H9 (cell line): ENCODE data around the gene BACH1. TPM values are rescaled to one million over a fixed set of nuclear protein-coding genes. Genes with fewer than 3 reads are reported as not detected.

Experiments used
- DNase-seq: peaks from one replicate; pipeline ENCODE4 v3.0.0-alpha.2; 2017
- H2AFZ ChIP-seq: one replicate; pipeline ENCODE4 v1.6.1; 2013; ENCODE audit warnings: mild to moderate bottlenecking, low read length, control low read depth, moderate library complexity
- H2AK5ac ChIP-seq: 2 replicates; pipeline ENCODE4 v1.6.1; 2013; ENCODE audit warnings: low read length, control low read depth, mixed read lengths; ENCODE audit not compliant: insufficient read length
- H2BK120ac ChIP-seq: one replicate; pipeline ENCODE4 v1.6.1; 2013; ENCODE audit warnings: low read depth, mild to moderate bottlenecking, low read length, control low read depth, inconsistent platforms; ENCODE audit not compliant: poor library complexity, severe bottlenecking
- H2BK12ac ChIP-seq: 2 replicates; pipeline ENCODE4 v1.6.1; 2013; ENCODE audit warnings: low read length, control low read depth, mixed read lengths, low read depth; ENCODE audit not compliant: insufficient read length
- H2BK15ac ChIP-seq: 2 replicates; pipeline ENCODE4 v1.6.1; 2013; ENCODE audit warnings: low read depth, low read length, control low read depth
- H2BK20ac ChIP-seq: one replicate; pipeline ENCODE4 v1.6.1; 2013; ENCODE audit warnings: low read depth, mild to moderate bottlenecking, low read length, control low read depth, inconsistent platforms; ENCODE audit not compliant: poor library complexity, severe bottlenecking
- H2BK5ac ChIP-seq: 2 replicates; pipeline ENCODE4 v1.6.1; 2013; ENCODE audit warnings: low read length, control low read depth, mixed read lengths; ENCODE audit not compliant: insufficient read length
- H3K14ac ChIP-seq: 2 replicates; pipeline ENCODE4 v1.6.1; 2013; ENCODE audit warnings: low read length, control low read depth; ENCODE audit not compliant: insufficient read depth
- H3K18ac ChIP-seq: 2 replicates; pipeline ENCODE4 v1.6.1; 2013; ENCODE audit warnings: low read depth, mild to moderate bottlenecking, mixed read lengths, low read length, control low read depth; ENCODE audit not compliant: insufficient read length
- H3K23ac ChIP-seq: 2 replicates; pipeline ENCODE4 v1.6.1; 2013; ENCODE audit warnings: low read length, control low read depth, mixed read lengths, low read depth; ENCODE audit not compliant: insufficient read length
- H3K23me2 ChIP-seq: 2 replicates; pipeline ENCODE4 v1.6.1; 2013; ENCODE audit warnings: low read depth, mild to moderate bottlenecking, mixed read lengths, low read length, control low read depth; ENCODE audit not compliant: insufficient read length, poor library complexity, severe bottlenecking
- H3K27ac ChIP-seq: 2 replicates; pipeline ENCODE4 v1.5.1; 2013; ENCODE audit warnings: low read length, control low read depth, mixed read lengths, low read depth; ENCODE audit not compliant: insufficient read length
- H3K27me3 ChIP-seq: 2 replicates; pipeline ENCODE4 v1.6.1; 2013; ENCODE audit warnings: low read length, control low read depth, inconsistent platforms; ENCODE audit not compliant: insufficient read depth
- H3K4ac ChIP-seq: 2 replicates; pipeline ENCODE4 v1.6.1; 2013; ENCODE audit warnings: low read depth, mild to moderate bottlenecking, control low read depth, inconsistent platforms, low read length, moderate library complexity
- H3K4me1 ChIP-seq: 2 replicates; pipeline ENCODE4 v1.6.1; 2013; ENCODE audit warnings: low read length, control low read depth, inconsistent platforms; ENCODE audit not compliant: insufficient read depth
- H3K4me2 ChIP-seq: 2 replicates; pipeline ENCODE4 v1.6.1; 2013; ENCODE audit warnings: low read length, control low read depth, mixed read lengths; ENCODE audit not compliant: insufficient read length, insufficient read depth
- H3K56ac ChIP-seq: 2 replicates; pipeline ENCODE4 v1.6.1; 2013; ENCODE audit warnings: low read depth, mild to moderate bottlenecking, mixed read lengths, low read length, control low read depth; ENCODE audit not compliant: insufficient read length
- H3K79me1 ChIP-seq: 2 replicates; pipeline ENCODE4 v1.6.1; 2013; ENCODE audit warnings: low read depth, mild to moderate bottlenecking, moderate library complexity, low read length, control low read depth, inconsistent platforms; ENCODE audit not compliant: insufficient read depth, poor library complexity, severe bottlenecking
- H3K79me2 ChIP-seq: 2 replicates; pipeline ENCODE4 v1.6.1; 2013; ENCODE audit warnings: low read length, control low read depth, inconsistent platforms; ENCODE audit not compliant: insufficient read depth
- H3K9ac ChIP-seq: 2 replicates; pipeline ENCODE4 v1.6.1; 2013; ENCODE audit warnings: low read length, control low read depth, mixed read lengths; ENCODE audit not compliant: insufficient read length; ENCODE audit errors: extremely low read depth
- H3K9me3 ChIP-seq: one replicate; pipeline ENCODE4 v1.6.1; 2013; ENCODE audit warnings: low read depth, low read length, inconsistent platforms; ENCODE audit not compliant: control insufficient read depth
- H3T11ph ChIP-seq: one replicate; pipeline ENCODE4 v1.6.1; 2013; ENCODE audit warnings: mild to moderate bottlenecking, low read length, control low read depth, inconsistent platforms
- H4K20me1 ChIP-seq: one replicate; pipeline ENCODE4 v1.6.1; 2013; ENCODE audit not compliant: control insufficient read depth, insufficient read length, insufficient read depth
- H4K5ac ChIP-seq: 2 replicates; pipeline ENCODE4 v1.6.1; 2013; ENCODE audit warnings: low read depth, mild to moderate bottlenecking, mixed read lengths, low read length, control low read depth; ENCODE audit not compliant: insufficient read length
- H4K8ac ChIP-seq: replicated peaks from 2 replicates; pipeline ENCODE4 v1.6.1; 2013; ENCODE audit warnings: low read length, control low read depth, mixed read lengths, low read depth; ENCODE audit not compliant: insufficient read length
- H4K91ac ChIP-seq: 2 replicates; pipeline ENCODE4 v1.6.1; 2013; ENCODE audit warnings: low read depth, mild to moderate bottlenecking, moderate library complexity, mixed read lengths, low read length, control low read depth; ENCODE audit not compliant: insufficient read length
- H3K27ac Mint-ChIP-seq, 3 experiments: 2 replicates in 2 of 3; 3 replicates in 1 of 3; pipeline ENCODE4 v1.8.0; 2020 to 2021; ENCODE audit warnings: mixed read lengths in 3 of 3, mild to moderate bottlenecking in 1 of 3, moderate library complexity in 1 of 3
- H3K27me3 Mint-ChIP-seq: 2 replicates; pipeline ENCODE4 v1.8.0; 2021; ENCODE audit warnings: low read depth, mild to moderate bottlenecking, moderate library complexity, mixed read lengths
- H3K36me3 Mint-ChIP-seq, 3 experiments: 2 replicates in 2 of 3; 3 replicates in 1 of 3; pipeline ENCODE4 v1.8.0; 2020 to 2021; ENCODE audit warnings: low read depth in 3 of 3, mixed read lengths in 3 of 3; ENCODE audit not compliant: insufficient read depth in 1 of 3
- H3K4me1 Mint-ChIP-seq, 2 experiments: 2 replicates each; pipeline ENCODE4 v1.8.0; 2020; ENCODE audit warnings: mixed read lengths in 2 of 2
- H3K4me3 Mint-ChIP-seq, 2 experiments: 2 replicates in 1 of 2; 3 replicates in 1 of 2; pipeline ENCODE4 v1.8.0; 2020 to 2021; ENCODE audit warnings: mild to moderate bottlenecking in 2 of 2, mixed read lengths in 2 of 2, moderate library complexity in 1 of 2
- H3K9me3 Mint-ChIP-seq, 2 experiments: 2 replicates in 1 of 2; 3 replicates in 1 of 2; pipeline ENCODE4 v1.8.0; 2020; ENCODE audit warnings: mild to moderate bottlenecking in 2 of 2, mixed read lengths in 2 of 2, moderate library complexity in 1 of 2
- WGBS: extraction: QIAGEN DNeasy Blood & Tissue Kit; methylation state at CpG from one replicate; pipeline ENCODE4 v1.1.7; 2013; ENCODE audit warnings: missing lambda C conversion rate, low lambda C conversion rate, mixed read lengths; ENCODE audit not compliant: insufficient read length; ENCODE audit errors: extremely low coverage; 5-methylcytosine and 5-hydroxymethylcytosine counted together
- total RNA-seq: library from RNA; stranded (reverse); gene quantifications from 2 replicates; pipeline ENCODE4 v1.2.1, GENCODE V29; 2021
- TF ChIP-seq, protein P1 (sequence below): fragments of 200-600 bp; sonication (generic); conservative IDR thresholded peaks from 3 replicates; pipeline ENCODE4 v1.8.0; 2021; ENCODE audit warnings: antibody characterized with exemption, mild to moderate bottlenecking

Gene BACH1
- total RNA-seq, 1 experiment from 2014 or later = 42.4 TPM

DNA sequence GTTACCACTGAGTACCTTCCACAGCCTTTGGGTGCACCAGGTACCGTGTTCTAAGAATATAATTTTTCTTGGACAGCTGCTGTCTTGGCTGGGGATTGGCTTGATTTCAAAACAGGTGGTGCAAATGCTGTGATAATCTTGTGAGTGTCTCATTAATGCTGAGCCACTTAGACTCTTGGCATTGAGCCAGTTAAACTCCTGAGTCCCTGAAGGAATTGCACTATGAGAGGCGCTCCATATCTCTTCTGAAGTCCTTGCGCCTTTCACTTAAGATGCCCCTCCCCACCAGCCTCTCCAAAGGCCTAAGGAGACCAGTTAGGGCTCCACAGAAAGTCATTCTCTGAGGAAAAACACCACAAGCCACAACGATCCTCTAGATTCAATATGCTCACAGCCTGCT, 51.0 kb downstream of the BACH1 start:
- Histone ChIP-seq H2BK12ac (no peak overlapping the region), H2BK120ac (no peak overlapping the region), H4K91ac (no peak overlapping the region), H3K4ac (no peak overlapping the region), H3K9me3 (peaks cover 7% of the 10 kb centered on the region), H4K20me1 (no peaks in the 10 kb centered on the region), H2BK5ac (no peak overlapping the region), H3K14ac (no peak overlapping the region), H3K9ac (no peak overlapping the region), H2AK5ac (no peak overlapping the region), H3K18ac (no peak overlapping the region), H3K27ac (no peak overlapping the region), H3K23ac (no peak overlapping the region), H2BK20ac (no peak overlapping the region), H3K27me3 (no peaks in the 10 kb centered on the region), H3K79me1 (peaks cover 2% of the 10 kb centered on the region), H3T11ph (no peak overlapping the region), H2AFZ (no peak overlapping the region), H3K4me1 (no peaks in the 10 kb centered on the region), H2BK15ac (no peak overlapping the region), H4K5ac (no peak overlapping the region), H4K8ac (no peak overlapping the region), H3K23me2 (no peaks in the 10 kb centered on the region), H3K79me2 (no peaks in the 10 kb centered on the region), H3K4me2 (no peak overlapping the region), H3K56ac (no peak overlapping the region)
- TF ChIP-seq, protein P1, sequence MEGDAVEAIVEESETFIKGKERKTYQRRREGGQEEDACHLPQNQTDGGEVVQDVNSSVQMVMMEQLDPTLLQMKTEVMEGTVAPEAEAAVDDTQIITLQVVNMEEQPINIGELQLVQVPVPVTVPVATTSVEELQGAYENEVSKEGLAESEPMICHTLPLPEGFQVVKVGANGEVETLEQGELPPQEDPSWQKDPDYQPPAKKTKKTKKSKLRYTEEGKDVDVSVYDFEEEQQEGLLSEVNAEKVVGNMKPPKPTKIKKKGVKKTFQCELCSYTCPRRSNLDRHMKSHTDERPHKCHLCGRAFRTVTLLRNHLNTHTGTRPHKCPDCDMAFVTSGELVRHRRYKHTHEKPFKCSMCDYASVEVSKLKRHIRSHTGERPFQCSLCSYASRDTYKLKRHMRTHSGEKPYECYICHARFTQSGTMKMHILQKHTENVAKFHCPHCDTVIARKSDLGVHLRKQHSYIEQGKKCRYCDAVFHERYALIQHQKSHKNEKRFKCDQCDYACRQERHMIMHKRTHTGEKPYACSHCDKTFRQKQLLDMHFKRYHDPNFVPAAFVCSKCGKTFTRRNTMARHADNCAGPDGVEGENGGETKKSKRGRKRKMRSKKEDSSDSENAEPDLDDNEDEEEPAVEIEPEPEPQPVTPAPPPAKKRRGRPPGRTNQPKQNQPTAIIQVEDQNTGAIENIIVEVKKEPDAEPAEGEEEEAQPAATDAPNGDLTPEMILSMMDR = no peak
- WGBS = no CpG with 5 or more reads among the region's 4 CpGs
- Mint-ChIP-seq H3K36me3 (peaks cover 22 to 30% (median 24%) of the 10 kb centered on the region in 3 experiments), H3K4me1 (peaks cover 4 to 5% of the 10 kb centered on the region in 2 experiments; a peak in 3 of 4 replicates), H3K9me3 (peaks cover 12 to 15% of the 10 kb centered on the region in 2 experiments), H3K4me3 (no peak overlapping the region), H3K27ac (no peak overlapping the region; a peak in 1 of 7 replicates), H3K27me3 (peaks cover 2% of the 10 kb centered on the region; the same call in 1 of the 2 replicates)
- no peak for DNase-seq
